GM19372 (cell line): ENCODE data around the gene GJB4.
"Not testable (repeated sequence)": the region's sequence is repeated elsewhere in the genome, so short reads cannot be mapped to it uniquely, and the experiment has no call there.

Experiments used
- ATAC-seq: cut with Tn5 transposase; IDR thresholded peaks from one replicate; pipeline ENCODE4 v1.9.1; 2021; ENCODE audit warnings: mild to moderate bottlenecking, low read depth, moderate library complexity; ENCODE audit not compliant: unreplicated experiment

The GJB4 gene

DNA sequence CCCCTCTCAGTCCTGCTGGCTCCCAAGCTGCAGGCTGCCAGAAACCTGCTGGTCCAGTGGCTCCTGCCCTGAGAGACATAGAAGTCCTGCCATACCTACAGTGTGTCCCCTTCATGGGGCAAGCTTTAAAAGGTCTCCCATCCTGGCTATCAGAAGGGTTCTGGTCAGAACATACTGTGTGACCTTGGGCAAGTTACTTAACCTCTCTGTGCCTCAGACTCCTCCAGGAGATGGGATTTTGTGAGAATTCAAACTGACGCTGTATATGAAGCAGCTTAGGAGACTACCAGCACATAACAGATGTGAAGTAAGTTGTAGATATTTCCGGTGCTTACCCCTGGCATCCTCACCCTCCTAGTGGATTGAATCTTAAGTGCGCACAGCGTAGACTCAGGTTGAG, 13.4 kb upstream of the GJB4 start:
- no peak for ATAC-seq

DNA sequence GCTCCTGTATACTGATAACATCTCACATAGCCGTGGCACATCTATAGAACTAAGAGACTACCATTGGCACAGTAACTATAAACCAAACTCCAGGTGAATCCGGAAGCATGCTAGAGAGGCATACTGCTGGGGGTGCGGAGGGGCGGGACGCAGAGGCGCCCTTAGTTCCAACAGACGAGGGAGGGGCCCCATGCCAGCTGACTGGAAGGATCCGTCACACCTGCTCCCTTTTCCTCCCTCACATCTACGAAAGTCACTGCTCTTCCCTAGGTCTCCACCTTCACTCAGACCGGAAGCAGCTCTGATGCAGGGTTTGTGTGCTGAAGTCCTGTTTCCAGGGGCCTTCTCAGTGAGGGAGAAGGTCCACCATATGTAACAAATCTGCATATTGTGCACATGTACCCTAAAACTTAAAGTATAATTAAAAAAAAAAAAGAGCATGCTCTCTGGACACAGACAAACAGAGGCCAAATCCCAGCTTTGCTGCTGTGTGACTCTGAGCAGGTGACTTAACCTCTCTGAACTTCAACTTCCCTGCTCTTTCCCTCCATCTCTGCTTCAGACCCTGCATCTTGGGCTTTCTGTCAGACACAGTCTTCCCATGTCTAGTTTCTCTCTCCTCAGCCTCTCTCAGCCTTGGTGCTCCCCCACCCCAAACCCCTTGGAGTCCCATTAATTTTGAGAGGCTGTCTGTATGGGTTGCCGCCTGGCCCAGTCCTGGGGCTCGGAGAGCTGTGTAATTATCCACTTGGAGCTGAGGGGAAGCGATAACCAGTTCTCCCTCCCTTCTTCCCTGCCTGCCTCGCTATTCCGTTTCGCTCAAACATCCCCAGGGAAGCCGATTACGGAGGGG, 12.5 kb upstream of the GJB4 start:
- no peak for ATAC-seq

DNA sequence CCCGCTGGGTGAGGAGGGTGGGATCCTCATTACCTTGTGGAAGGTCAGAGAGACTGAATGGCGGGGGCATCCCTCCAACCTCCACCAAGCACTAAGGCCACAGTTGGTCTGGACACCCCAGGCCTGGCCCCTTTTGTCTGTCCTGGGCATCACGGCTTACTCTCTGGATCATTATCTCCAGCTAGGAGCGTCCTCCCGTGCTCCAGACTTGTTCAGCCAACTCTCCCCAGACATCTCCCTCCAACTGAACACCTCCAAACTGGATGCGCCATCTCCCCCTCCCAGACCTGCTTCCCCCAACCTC, 11.9 kb upstream of the GJB4 start:
- no peak for ATAC-seq

DNA sequence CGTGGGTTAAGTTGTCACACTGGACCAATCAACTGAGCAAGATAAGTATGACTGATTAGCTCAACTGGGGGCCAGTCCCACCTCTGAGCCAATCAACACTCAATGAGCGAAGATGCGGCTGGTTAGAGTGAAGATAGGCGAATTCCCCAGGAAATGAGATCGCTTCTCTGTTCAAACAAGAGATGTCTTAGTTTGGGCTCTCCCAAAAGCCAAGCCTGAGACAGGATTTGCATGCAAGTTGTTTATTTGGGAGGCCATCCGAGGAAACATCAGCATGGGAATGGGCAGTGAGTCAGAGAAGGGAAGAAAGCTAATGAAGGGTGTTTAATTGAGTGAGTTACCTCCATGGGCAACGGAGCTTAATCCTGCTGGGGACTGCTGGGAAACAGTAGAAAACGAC, 9.5 kb upstream of the GJB4 start:
- no peak for ATAC-seq

DNA sequence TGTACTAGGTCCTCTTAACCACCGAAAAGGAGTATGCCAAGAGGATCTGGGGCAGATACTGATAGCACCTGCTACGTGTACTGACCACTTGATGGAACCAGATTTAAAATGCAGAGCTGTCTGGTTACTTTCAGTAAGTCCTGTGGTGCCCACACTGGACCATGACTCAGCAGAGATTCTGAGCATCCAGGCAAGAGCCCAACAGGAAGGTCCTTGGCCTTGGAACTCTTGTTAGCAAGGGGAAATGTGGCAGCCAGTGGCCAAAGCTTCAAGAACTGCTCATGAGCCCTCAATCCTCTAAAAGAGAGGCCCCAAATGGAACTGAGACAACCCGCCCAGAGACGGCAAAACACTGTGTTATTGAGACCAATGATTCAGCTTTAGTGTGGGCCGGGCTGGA, 8.9 kb upstream of the GJB4 start:
- ATAC-seq = no peak

DNA sequence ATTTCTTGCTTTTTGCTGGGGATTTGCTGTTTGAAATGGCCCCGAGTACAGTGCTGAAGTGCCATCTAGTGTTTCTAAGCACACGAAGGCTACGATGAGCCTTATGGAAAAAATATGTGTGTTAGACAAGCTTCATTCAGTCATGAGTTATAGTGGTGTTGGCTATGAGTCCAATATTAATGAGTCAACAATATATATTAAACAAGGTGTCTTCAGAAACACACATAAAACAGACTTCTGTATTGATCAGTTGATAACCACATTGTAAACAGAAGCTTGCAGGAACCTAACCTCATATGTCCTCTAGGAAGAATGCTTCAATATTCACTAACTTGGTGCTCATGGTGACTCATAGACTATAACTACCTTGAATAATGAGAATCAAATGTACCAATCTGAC, 6.4 kb upstream of the GJB4 start:
- no peak for ATAC-seq

DNA sequence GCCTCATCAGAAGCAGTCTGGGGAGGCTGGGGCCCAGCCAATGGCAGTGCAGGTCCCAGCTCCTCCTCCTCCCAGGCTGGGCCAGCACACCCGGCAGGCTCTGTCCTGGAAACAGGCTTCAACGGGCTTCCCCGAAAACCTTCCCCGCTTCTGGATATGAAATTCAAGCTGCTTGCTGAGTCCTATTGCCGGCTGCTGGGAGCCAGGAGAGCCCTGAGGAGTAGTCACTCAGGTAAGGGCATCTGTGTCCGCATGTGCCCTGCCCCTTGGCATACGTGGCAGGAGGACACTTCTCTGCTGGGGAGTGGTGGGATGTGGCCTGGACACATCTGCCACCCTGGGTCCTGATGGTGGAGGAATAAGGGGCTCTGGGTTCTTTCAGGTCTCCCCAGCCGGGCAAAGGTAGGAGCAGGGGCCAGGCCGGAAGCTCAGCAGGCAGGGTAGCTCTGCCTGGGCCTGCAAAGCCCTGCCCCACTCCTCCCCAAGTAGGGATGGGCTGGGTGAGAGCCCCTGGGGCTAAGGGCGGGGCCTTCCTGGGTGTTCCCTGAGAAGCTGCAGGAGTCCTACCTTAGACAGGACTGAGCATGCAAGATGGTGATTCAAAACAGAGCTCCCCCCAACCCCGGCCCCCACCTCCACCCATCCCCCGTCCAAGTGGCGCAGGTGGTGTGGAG, 4.4 kb upstream of the GJB4 start, which contains the start of gene GJB5:
Gene GJB5, plus strand, starts transcription at position 84 of the 674 bp plus-strand sequence. CDS start 2,284 bp downstream, outside the sequence.
- no peak for ATAC-seq

DNA sequence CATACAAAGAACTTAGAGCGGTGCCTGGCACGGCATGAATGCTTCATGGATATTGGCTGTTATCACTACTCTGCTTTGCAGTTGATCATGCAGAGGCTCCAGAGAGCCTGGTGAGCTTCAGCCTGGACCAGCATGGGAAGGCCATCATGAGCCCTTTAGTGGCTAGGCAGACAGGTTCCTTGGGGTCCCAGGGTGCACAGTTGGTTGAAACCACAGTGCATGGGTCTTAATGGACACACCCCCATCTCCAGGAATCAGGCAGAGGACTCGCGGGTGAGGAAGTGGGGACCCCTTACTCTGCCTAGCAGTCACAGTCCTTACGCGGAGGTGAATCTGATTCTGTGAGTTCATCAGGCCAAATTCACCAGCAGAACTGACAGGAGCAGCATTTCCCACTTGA, 3.6 kb upstream of the GJB4 start:
- ATAC-seq = no peak

DNA sequence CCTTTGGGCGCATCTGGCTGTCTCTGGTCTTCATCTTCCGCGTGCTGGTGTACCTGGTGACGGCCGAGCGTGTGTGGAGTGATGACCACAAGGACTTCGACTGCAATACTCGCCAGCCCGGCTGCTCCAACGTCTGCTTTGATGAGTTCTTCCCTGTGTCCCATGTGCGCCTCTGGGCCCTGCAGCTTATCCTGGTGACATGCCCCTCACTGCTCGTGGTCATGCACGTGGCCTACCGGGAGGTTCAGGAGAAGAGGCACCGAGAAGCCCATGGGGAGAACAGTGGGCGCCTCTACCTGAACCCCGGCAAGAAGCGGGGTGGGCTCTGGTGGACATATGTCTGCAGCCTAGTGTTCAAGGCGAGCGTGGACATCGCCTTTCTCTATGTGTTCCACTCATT, 2.2 kb upstream of the GJB4 start:
- no peak for ATAC-seq

DNA sequence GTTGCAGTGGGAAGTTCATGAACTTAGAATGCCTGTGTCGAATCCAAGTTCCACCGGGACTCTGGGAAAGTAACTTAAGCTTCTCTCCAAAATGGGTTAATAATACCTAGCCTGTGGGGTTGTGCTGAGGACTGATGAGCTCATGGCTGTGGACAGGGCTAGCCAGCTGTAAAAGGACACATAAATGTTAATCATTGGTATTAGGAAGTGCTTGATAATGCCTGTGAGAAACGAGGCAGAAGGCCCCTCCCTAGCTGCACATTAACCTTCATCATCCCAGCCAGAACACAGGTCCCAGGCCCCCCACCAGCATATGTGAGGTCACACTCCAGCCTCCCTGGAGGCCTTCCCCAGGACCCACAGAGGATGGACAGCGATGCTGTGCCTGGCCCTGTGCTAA, 789 bp upstream of the GJB4 start:
- ATAC-seq = no peak

DNA sequence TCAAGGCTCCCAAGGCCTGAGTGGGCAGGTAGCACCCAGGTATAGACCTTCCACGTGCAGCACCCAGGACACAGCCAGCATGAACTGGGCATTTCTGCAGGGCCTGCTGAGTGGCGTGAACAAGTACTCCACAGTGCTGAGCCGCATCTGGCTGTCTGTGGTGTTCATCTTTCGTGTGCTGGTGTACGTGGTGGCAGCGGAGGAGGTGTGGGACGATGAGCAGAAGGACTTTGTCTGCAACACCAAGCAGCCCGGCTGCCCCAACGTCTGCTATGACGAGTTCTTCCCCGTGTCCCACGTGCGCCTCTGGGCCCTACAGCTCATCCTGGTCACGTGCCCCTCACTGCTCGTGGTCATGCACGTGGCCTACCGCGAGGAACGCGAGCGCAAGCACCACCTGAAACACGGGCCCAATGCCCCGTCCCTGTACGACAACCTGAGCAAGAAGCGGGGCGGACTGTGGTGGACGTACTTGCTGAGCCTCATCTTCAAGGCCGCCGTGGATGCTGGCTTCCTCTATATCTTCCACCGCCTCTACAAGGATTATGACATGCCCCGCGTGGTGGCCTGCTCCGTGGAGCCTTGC, 1.7 kb downstream of the GJB4 start:
- ATAC-seq = no peak

DNA sequence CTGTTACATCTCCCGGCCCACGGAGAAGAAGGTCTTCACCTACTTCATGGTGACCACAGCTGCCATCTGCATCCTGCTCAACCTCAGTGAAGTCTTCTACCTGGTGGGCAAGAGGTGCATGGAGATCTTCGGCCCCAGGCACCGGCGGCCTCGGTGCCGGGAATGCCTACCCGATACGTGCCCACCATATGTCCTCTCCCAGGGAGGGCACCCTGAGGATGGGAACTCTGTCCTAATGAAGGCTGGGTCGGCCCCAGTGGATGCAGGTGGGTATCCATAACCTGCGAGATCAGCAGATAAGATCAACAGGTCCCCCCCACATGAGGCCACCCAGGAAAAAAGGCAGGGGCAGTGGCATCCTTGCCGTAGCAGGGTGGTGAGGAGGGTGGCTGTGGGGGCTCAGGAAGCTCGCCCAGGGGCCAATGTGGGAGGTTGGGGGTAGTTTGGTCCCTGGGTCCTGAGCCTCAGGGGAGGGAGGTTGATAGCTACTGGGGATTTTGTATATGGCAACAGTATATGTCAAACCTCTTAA, 2.3 kb downstream of the GJB4 start:
- no peak for ATAC-seq

DNA sequence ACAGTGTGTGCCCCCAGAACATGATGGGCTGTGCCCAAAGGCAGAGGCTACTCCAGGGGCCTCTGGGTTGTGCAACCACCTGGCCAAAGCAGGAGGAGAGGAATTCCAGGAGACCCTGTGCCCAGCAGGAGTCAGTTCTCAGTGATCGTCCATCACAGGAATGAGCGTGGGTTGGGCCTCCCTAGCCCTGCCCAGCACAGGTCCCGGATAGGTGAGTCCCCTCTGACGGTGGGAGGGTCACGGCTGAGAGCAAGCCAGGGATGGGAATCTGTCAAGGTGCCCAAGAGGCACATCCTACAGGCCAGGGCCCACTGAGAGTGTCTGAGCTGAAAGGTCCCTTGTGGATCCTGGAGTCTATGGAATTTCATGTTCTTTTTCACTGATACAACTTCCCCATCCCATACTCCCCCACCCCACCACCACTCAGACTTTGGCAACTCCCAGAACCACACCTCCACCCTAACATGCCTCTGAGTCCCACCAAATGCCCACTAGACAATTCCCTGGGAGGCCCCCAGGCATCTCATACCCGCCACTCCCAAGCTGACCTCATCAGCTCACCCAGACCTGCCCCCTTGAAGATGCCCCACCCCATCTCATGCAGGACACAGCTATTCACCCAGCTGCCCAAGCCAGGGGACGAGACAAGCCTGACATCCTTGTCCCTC, 3.1 kb downstream of the GJB4 start:
- no peak for ATAC-seq

DNA sequence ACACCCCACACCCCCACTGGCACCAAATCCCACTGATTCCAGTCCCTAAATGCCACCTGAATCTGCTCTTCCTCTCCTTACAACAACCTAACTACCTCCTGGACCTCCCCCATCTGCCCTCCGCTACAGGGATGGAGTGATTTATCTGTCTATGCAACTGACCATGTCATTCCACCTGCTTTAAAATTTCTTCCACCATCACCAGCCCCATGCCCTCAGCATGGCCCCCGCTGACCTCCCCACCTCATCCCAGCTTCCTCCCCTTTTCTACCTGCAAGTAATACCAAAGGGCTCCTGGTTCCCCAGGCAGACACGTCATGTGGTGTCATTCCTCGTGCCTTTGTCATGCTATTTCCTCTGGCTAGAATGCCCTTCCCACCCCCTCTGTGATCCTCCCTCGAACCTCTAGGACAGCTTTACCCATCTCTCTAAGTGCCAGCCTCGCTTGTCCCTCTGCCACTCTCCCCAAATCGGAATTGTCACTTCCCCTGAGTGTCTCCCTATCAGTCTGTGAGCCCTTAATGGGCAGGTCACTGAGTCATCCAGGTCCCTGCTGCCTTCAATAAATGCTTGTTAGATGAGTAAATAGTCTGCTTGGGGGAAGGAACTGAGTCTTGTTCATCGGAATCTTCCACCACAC, 3.7 kb downstream of the GJB4 start:
- no peak for ATAC-seq

DNA sequence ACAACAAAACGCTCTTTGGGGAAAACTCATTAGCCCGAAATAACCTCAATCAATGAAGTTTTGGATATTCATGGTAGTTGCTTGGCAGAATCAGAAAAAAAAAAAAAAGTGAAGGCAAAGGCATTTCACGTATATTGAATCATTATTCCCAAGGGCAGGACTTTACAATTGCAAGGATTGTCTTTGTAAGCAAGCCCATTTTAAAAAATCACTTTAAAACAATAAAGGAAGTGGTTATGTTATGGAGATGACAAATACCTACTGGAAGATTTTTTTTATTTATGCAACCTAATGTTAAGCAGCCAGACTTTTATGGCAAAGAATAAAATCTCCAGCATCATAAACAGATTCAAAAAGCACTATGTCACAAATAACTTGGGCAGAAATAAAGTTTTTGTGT, 9.3 kb downstream of the GJB4 start:
- no peak for ATAC-seq

DNA sequence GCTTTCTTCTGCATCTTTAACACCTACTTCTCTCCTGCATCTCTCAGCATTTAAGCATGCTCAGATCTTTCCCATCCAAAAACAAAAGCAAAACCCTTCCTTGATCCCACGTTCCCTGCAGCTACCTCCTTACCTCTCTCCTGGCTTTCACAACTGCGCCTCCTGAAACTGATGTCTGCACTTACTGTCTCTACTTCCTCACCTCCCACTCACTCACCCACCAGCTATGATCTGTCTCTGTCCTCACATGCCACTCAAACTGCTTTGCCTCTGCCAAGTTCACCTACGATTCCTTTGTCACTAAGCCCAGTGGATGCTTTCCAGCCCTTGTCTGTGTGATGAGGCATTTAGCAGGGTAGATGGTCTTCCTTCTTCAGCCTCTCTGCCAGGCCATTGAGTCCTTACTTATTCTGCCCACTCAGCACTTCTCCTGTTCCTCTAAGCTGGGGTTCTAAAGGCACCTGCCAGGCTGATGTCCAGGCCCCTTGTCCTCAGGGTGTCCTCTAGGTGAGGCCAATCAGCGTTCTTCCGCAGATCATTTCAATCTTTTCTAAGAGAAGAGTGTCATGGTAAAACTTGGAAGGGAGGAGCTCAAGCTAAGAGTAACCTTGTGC, 11.5 kb downstream of the GJB4 start:
- no peak for ATAC-seq

DNA sequence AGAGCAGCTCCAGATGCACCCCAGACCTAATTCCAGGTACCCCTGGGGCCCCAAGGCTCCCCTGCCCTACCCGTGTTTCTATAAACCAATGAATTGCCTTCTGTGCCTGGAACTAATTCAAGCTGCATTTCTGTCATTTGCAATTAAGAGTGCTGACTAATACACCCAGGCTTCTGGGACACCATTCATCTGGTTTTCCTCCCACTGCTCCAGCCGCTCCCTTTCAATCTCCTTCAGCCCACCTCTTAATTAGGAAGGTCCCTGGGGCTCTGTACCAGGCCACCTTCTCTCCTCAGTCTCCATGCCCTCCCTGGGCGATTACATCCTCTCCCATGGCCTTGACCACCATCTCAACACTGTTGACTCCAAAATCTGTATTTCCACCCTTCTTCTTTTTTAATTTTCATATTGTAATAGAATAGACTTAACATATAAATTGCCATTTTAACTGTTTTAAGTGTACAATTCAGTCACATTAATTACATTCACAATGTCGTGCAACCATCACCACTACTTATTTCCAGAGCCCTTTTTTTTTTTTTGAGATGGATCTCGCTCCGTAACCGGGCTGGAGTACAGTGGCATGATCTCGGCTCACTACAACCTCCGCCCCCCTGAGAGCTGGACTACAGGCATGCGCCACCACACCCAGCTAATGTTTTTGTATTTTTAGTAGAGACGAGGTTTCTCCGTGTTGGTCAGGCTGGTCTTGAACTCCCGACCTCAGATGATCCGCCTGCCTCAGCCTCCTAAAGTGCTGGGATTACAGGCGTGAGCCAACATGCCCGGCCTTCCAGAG, 12.2 kb downstream of the GJB4 start:
- ATAC-seq = no peak

DNA sequence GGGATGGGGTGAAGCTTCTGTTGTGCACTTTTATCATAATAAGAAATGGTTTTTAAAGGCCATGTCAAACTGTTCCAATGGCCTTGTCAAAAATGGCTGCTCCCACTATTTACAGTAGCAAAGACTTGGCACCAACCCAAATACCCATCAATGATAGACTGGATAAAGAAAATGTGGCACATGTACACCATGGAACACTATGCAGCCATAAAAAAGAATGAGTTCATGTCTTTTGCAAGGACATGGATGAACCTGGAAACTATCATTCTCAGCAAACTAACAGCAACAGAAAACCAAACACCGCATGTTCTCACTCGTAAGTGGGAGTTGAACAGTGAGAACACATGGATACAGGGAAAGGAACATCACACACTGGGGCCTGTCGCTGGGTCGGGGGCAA, 13.6 kb downstream of the GJB4 start:
- ATAC-seq = not testable (repeated sequence)

DNA sequence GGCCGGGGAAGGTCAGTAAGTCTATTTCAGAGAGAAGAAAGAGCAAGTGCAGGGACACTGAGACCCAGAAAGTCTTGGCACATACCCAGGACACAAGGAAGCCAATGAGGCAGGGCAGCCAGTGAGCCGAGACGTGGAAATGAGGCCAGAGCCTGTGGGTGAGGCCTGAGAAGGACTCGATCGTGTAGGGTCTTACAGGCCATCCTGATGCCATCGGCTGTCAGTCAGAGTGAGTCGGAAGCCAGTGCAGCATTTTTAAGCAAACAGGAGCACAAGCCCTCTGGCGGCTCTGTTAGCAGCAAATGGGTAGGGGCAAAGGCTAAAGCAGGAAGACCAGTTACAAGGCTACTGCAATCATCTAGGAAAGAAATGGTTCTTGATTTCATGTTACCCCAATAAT, 15.4 kb downstream of the GJB4 start:
- ATAC-seq = no peak
